ENCODE results near the gene NDUFS8.

Gene NDUFS8

DNA sequence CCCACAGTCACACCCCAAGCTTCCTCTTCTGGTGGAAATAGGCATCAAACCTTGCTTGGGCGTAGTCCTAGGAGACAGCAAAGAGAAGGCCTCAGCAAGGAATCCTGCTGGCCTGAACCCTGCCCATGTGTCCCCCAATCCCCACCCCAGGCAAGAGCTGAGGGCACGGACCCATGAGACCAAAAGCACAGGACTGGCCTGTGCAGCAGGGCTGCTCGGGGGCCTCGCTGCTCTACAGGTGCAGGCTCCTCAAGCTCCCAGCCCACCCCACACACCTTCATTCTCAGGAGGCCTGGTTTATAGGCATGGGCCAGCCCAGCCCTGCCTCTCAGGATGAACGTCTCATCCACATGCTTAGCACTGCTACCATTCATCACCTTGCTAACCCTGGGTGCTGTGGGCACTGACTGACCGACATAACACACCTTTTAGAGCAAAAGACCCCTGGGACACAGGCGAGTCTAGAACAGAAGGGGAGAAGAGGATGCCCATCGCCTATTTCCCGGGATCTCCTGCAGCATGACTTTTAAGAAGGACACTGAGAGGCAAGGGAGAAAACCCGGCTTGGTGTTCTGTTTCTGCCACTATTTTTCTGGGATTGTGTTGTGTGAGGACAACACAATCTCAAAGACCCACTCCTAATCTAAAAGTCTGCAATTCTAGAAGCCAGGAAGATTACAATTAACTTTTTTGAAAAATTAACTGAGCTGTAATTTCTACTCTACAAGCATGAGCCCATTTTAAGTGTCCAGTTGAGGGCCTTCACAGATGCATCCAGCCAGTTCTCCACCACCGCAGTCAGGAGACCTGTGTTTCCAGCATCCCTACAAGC lies 23.7 kb downstream of the NDUFS8 start:
- TF ChIP-seq CTCF (IDR thresholded peaks at IDR 0.05; ENCODE audit: control insufficient read depth, insufficient read depth, low read depth, low read length, missing control alignments): no peak
- no peak overlapping the region for H3K4me3 ChIP-seq (ENCODE audit: control insufficient read depth, low read depth, low read length)
- no peak for DNase-seq (ENCODE audit: low read depth)

DNA sequence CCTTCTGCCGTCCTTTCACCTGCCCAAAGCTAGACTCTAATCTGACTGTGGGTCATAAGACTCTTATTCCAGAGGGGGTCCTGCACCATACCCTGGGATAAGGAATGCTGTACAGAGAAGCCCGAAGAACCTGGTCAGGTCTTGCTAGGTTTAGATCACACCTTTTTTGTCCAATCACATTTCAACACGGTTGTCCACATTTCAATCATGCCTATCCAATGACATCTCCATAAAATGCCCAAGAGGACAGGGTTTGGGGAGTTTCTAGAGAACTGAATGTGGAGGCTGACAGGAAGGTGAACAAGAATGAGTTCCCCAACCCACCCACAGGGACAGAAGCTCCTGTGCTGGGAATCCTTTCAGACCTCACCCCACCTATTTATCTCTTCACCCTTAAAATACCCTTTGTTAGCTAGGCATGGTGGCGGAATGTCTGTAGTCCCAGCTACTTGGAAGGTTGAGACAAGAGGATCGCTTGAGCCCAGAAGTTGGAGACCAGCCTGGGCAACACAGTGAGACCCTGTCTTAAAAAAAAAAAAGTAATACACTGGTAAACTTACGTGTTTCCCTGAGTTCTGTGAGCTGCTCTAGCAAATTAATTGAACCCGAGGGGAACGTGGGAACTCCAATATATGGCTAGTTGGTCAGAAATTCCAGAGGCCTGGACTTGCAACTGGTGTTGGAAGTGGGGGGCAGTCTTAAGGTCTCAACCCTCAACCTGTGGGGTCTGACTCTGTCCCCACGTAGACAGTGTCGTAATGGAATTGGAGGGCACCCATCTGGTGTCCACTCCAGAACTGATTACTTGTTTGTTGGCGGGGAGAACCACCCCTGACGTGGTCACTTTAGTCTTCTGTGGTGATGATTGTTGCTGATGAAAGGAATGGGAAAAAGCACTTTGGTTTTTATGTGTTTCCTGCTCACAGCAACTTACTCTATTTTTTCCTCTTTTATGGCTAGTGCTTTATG lies 26.1 kb downstream of the NDUFS8 start:
- no peak overlapping the region for H3K4me3 ChIP-seq (ENCODE audit: control insufficient read depth, low read depth, low read length)
- DNase-seq (ENCODE audit: low read depth): no peak
- no peak for TF ChIP-seq CTCF (IDR thresholded peaks at IDR 0.05; ENCODE audit: control insufficient read depth, insufficient read depth, low read depth, low read length, missing control alignments)

DNA sequence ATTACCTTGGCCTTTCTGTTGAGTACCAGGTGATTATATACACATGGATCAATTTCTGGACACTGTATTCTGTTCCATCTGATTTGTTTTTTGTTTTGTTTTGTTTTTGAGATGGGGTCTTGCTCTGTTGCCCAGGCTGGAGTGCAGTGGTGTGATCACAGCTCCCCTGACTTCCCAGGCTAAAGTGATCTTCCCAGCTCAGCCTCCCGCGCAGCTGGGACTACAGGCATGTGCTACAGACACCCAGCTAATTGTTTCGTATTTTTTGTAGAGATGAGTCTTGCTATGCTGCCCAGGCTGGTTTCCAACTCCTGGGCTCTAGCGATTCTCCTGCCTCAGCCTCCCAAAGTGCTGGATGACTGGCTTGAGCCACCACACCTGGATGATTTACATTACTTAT lies 27.3 kb downstream of the NDUFS8 start:
- H3K4me3 ChIP-seq (ENCODE audit: control insufficient read depth, low read depth, low read length): no peak overlapping the region
- no peak for DNase-seq (ENCODE audit: low read depth)
- no peak for TF ChIP-seq CTCF (IDR thresholded peaks at IDR 0.05; ENCODE audit: control insufficient read depth, insufficient read depth, low read depth, low read length, missing control alignments)

- no peak overlapping the region for H3K4me3 ChIP-seq (ENCODE audit: control insufficient read depth, low read depth, low read length)
- TF ChIP-seq CTCF (IDR thresholded peaks at IDR 0.05; ENCODE audit: control insufficient read depth, insufficient read depth, low read depth, low read length, missing control alignments): no peak
- no peak for DNase-seq (ENCODE audit: low read depth)
These were observed 31.0 kb downstream of the NDUFS8 start for GRCh38 chr11:68061508-68061907.

DNA sequence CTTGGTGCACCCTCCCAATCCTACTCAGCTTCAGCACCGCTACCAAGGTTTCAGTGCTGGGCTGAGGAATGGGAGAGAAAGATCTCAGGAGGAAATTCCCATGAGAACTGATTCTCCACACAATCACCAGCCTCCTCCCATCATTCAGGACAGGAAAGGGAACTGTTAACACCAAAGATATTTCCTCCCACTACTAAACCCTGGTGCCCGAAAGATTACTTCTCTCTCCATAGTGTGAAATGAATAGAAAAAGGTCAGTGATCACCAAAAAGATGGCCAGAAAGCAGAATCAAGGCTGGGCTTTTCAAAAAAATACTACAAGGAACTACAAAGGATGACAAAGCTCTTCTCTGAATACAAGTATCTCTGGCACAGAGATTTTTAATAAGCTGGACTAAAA lies 34.4 kb downstream of the NDUFS8 start:
- TF ChIP-seq CTCF (IDR thresholded peaks at IDR 0.05; ENCODE audit: control insufficient read depth, insufficient read depth, low read depth, low read length, missing control alignments): no peak
- no peak overlapping the region for H3K4me3 ChIP-seq (ENCODE audit: control insufficient read depth, low read depth, low read length)
- no peak for DNase-seq (ENCODE audit: low read depth)

- DNase-seq (ENCODE audit: low read depth): no peak
- TF ChIP-seq CTCF (IDR thresholded peaks at IDR 0.05; ENCODE audit: control insufficient read depth, insufficient read depth, low read depth, low read length, missing control alignments): no peak
- no peak overlapping the region for H3K4me3 ChIP-seq (ENCODE audit: control insufficient read depth, low read depth, low read length)
These were observed 35.4 kb downstream of the NDUFS8 start for GRCh38 chr11:68065841-68066240.

Data from AG09309 (cell line).